MM.1S (cell line): Measurements from ENCODE around the gene RASAL1.

Source experiments
- DNase-seq: peaks from one replicate; pipeline ENCODE4 v3.0.0-alpha.2; 2015
- H2AFZ ChIP-seq: fragments of 300-600 bp; sonication (generic); 2 replicates; pipeline ENCODE4 v1.6.0; 2016; ENCODE audit warnings: antibody characterized with exemption, low read length
- H3F3A ChIP-seq: fragments of 300-600 bp; sonication (generic); 2 replicates; pipeline ENCODE4 v1.6.1; 2016; ENCODE audit warnings: mild to moderate bottlenecking, antibody characterized with exemption, low read length, moderate library complexity, mixed read lengths; ENCODE audit not compliant: insufficient read depth
- H3K27ac ChIP-seq: fragments of 300-600 bp; sonication (generic); 2 replicates; pipeline ENCODE4 v1.5.1; 2016; ENCODE audit warnings: mild to moderate bottlenecking, low read length
- H3K27me3 ChIP-seq: fragments of 300-600 bp; sonication (generic); replicated peaks from 2 replicates; pipeline ENCODE4 v1.6.0; 2016; ENCODE audit warnings: low read length; ENCODE audit not compliant: insufficient read depth
- H3K36me3 ChIP-seq: fragments of 300-600 bp; sonication (generic); replicated peaks from 2 replicates; pipeline ENCODE4 v1.6.1; 2016; ENCODE audit warnings: mild to moderate bottlenecking, low read length, mixed read lengths; ENCODE audit not compliant: insufficient read depth
- H3K4me1 ChIP-seq: fragments of 300-600 bp; sonication (generic); 2 replicates; pipeline ENCODE4 v1.6.1; 2016; ENCODE audit warnings: low read length, mixed read lengths
- H3K4me2 ChIP-seq: fragments of 300-600 bp; sonication (generic); 2 replicates; pipeline ENCODE4 v1.6.0; 2016; ENCODE audit warnings: low read depth, low read length
- H3K4me3 ChIP-seq: fragments of 300-600 bp; sonication (generic); 2 replicates; pipeline ENCODE4 v1.5.1; 2016; ENCODE audit warnings: low read length, mixed read lengths
- H3K79me2 ChIP-seq: fragments of 300-600 bp; sonication (generic); 2 replicates; pipeline ENCODE4 v1.6.1; 2016; ENCODE audit warnings: mixed run types, low read length, mixed read lengths
- H3K9ac ChIP-seq: fragments of 300-600 bp; sonication (generic); 2 replicates; pipeline ENCODE4 v1.6.1; 2016; ENCODE audit warnings: low read length, mixed read lengths
- H3K9me2 ChIP-seq: fragments of 300-600 bp; sonication (generic); replicated peaks from 2 replicates; pipeline ENCODE4 v1.6.1; 2016; ENCODE audit warnings: mild to moderate bottlenecking, low read length, mixed read lengths; ENCODE audit not compliant: insufficient read depth
- H3K9me3 ChIP-seq: fragments of 300-600 bp; sonication (generic); replicated peaks from 2 replicates; pipeline ENCODE4 v1.6.1; 2016; ENCODE audit warnings: mild to moderate bottlenecking, low read length, mixed read lengths; ENCODE audit not compliant: insufficient read depth
- H4K20me1 ChIP-seq: fragments of 300-600 bp; sonication (generic); 2 replicates; pipeline ENCODE4 v1.6.1; 2016; ENCODE audit warnings: mild to moderate bottlenecking, low read length, moderate library complexity, mixed read lengths; ENCODE audit not compliant: insufficient read depth
- CTCF ChIP-seq: fragments of 300-600 bp; sonication (generic); IDR thresholded peaks from 2 replicates; pipeline ENCODE4 v1.5.1; 2016; ENCODE audit warnings: antibody characterized with exemption, low read length, mixed read lengths
- EZH2 ChIP-seq: fragments of 300-600 bp; sonication (generic); optimal IDR thresholded peaks from 2 replicates; pipeline ENCODE3; 2017; ENCODE audit warnings: low read depth, mild to moderate bottlenecking, antibody characterized with exemption, low read length, mixed read lengths
- EZH2phosphoT487 ChIP-seq: fragments of 300-600 bp; sonication (generic); IDR thresholded peaks from 2 replicates; pipeline ENCODE4 v1.6.1; 2018; ENCODE audit warnings: antibody characterized with exemption, low read length

Gene RASAL1

GRCh38 chr12:113087193-113087592 lies 48.4 kb downstream of the RASAL1 start:
- no peak overlapping the region for H3K27ac ChIP-seq
- no peak for DNase-seq
- H2AFZ ChIP-seq, result no peak overlapping the region

GRCh38 chr12:113086249-113087164 lies 49.1 kb downstream of the RASAL1 start:
- Histone ChIP-seq H3K9ac (no peak overlapping the region), H3K4me3 (no peak overlapping the region)

More at GRCh38 chr12:113087193-113087592, 48.4 kb downstream of the RASAL1 start:
- no peaks in the 10 kb centered on the region for H4K20me1 ChIP-seq
- no peaks in the 10 kb centered on the region for H3F3A ChIP-seq
- H3K4me1 ChIP-seq, result no peaks in the 10 kb centered on the region
- H3K4me3 ChIP-seq, result no peak overlapping the region
- TF ChIP-seq EZH2phosphoT487, result no peak
- no peaks in the 10 kb centered on the region for H3K79me2 ChIP-seq
- H3K9ac ChIP-seq, result no peak overlapping the region
- H3K27me3 ChIP-seq, result no peaks in the 10 kb centered on the region
- no peaks in the 10 kb centered on the region for H3K36me3 ChIP-seq
- H3K9me3 ChIP-seq, result no peaks in the 10 kb centered on the region
- H3K4me2 ChIP-seq, result no peak overlapping the region
- H3K9me2 ChIP-seq, result no peaks in the 10 kb centered on the region

GRCh38 chr12:113083863-113084435 lies 51.6 kb downstream of the RASAL1 start:
- Histone ChIP-seq H3K36me3 (no peaks in the 10 kb centered on the region), H2AFZ (no peak overlapping the region), H3K4me3 (no peak overlapping the region), H3K4me2 (no peak overlapping the region), H3F3A (no peaks in the 10 kb centered on the region), H3K27me3 (no peaks in the 10 kb centered on the region), H3K9ac (no peak overlapping the region), H3K79me2 (no peaks in the 10 kb centered on the region), H3K27ac (no peak overlapping the region), H4K20me1 (no peaks in the 10 kb centered on the region), H3K9me2 (no peaks in the 10 kb centered on the region), H3K9me3 (no peaks in the 10 kb centered on the region), H3K4me1 (no peaks in the 10 kb centered on the region)
- TF ChIP-seq EZH2phosphoT487 (no peak), CTCF (no peak), EZH2 (no peak)
- no peak for DNase-seq

More at GRCh38 chr12:113086249-113087164, 49.1 kb downstream of the RASAL1 start:
- Histone ChIP-seq H3K4me2 (no peak overlapping the region), H3K4me1 (no peaks in the 10 kb centered on the region), H3K27me3 (no peaks in the 10 kb centered on the region), H3K9me2 (no peaks in the 10 kb centered on the region), H3K9me3 (no peaks in the 10 kb centered on the region), H2AFZ (no peak overlapping the region), H3K27ac (no peak overlapping the region), H3K36me3 (no peaks in the 10 kb centered on the region), H4K20me1 (no peaks in the 10 kb centered on the region), H3K79me2 (no peaks in the 10 kb centered on the region), H3F3A (no peaks in the 10 kb centered on the region)
- TF ChIP-seq CTCF, result no peak
- TF ChIP-seq EZH2phosphoT487, result no peak
- no peak for TF ChIP-seq EZH2
- no peak for DNase-seq
